Loucy (cell line): Measurements from ENCODE around the gene RBM41.

Source experiments
- H2AFZ ChIP-seq: fragments of 200-600 bp; sonication (generic); 2 replicates; pipeline ENCODE4 v1.6.0; 2016; ENCODE audit warnings: antibody characterized with exemption, mild to moderate bottlenecking, low read length, moderate library complexity
- H3F3A ChIP-seq: fragments of 200-600 bp; 2 replicates; pipeline ENCODE4 v1.6.0; 2016; ENCODE audit warnings: antibody characterized with exemption, low read depth, mild to moderate bottlenecking
- H3K27me3 ChIP-seq: fragments of 200-600 bp; sonication (generic); 2 replicates; pipeline ENCODE4 v1.6.1; 2014; ENCODE audit warnings: low read length, mild to moderate bottlenecking; ENCODE audit not compliant: insufficient read depth, poor library complexity, severe bottlenecking
- H3K36me3 ChIP-seq: fragments of 200-600 bp; sonication (generic); 2 replicates; pipeline ENCODE4 v1.6.1; 2016; ENCODE audit warnings: low read length; ENCODE audit not compliant: insufficient read depth
- H3K4me1 ChIP-seq: fragments of 200-600 bp; sonication (generic); 2 replicates; pipeline ENCODE4 v1.5.1; 2014; ENCODE audit warnings: low read length, mild to moderate bottlenecking; ENCODE audit not compliant: insufficient read depth, poor library complexity, severe bottlenecking
- H3K4me2 ChIP-seq: fragments of 200-600 bp; sonication (generic); 2 replicates; pipeline ENCODE4 v1.6.0; 2014; ENCODE audit warnings: antibody characterized with exemption, low read length, low read depth, mild to moderate bottlenecking; ENCODE audit not compliant: poor library complexity, severe bottlenecking
- H3K4me3 ChIP-seq: fragments of 200-600 bp; sonication (generic); 2 replicates; pipeline ENCODE4 v1.5.1; 2014; ENCODE audit warnings: low read length, mild to moderate bottlenecking, mixed read lengths; ENCODE audit not compliant: poor library complexity, severe bottlenecking
- H3K79me2 ChIP-seq: fragments of 200-600 bp; sonication (generic); 2 replicates; pipeline ENCODE4 v1.6.1; 2014; ENCODE audit warnings: low read length; ENCODE audit not compliant: insufficient read depth
- H3K9ac ChIP-seq: fragments of 200-600 bp; sonication (generic); 2 replicates; pipeline ENCODE4 v1.6.0; 2014; ENCODE audit warnings: mild to moderate bottlenecking, low read depth, low read length, moderate library complexity; ENCODE audit not compliant: poor library complexity, severe bottlenecking
- H3K9me2 ChIP-seq: fragments of 200-600 bp; sonication (generic); replicated peaks from 2 replicates; pipeline ENCODE4 v1.6.1; 2016; ENCODE audit warnings: low read depth, low read length, mixed read lengths
- H3K9me3 ChIP-seq: fragments of 200-600 bp; sonication (generic); 2 replicates; pipeline ENCODE4 v1.6.1; 2014; ENCODE audit warnings: mild to moderate bottlenecking, antibody characterized with exemption, low read length, low read depth; ENCODE audit not compliant: insufficient read depth
- H4K20me1 ChIP-seq: fragments of 200-600 bp; sonication (generic); 2 replicates; pipeline ENCODE4 v1.6.0; 2014; ENCODE audit warnings: antibody characterized with exemption, low read length, mild to moderate bottlenecking; ENCODE audit not compliant: insufficient read depth, poor library complexity, severe bottlenecking
- CTCF ChIP-seq: fragments of 200-600 bp; sonication (generic); conservative IDR thresholded peaks from 2 replicates; pipeline ENCODE4 v1.5.1; 2014; ENCODE audit warnings: mild to moderate bottlenecking, antibody characterized with exemption, low read length
- EZH2phosphoT487 ChIP-seq: fragments of 200-600 bp; IDR thresholded peaks from 2 replicates; pipeline ENCODE4 v1.6.1; 2018; ENCODE audit warnings: antibody characterized with exemption, mild to moderate bottlenecking, moderate library complexity, borderline replicate concordance

The RBM41 gene

GRCh38 chrX:107146670-107147069, 28.0 kb upstream of the RBM41 start:
- Histone ChIP-seq H3K9ac (no peak overlapping the region), H3K9me3 (no peaks in the 10 kb centered on the region), H3K4me1 (no peaks in the 10 kb centered on the region), H3K36me3 (no peaks in the 10 kb centered on the region), H2AFZ (no peak overlapping the region), H3K79me2 (no peaks in the 10 kb centered on the region), H4K20me1 (no peaks in the 10 kb centered on the region), H3F3A (no peaks in the 10 kb centered on the region), H3K27me3 (no peaks in the 10 kb centered on the region), H3K4me2 (no peak overlapping the region), H3K4me3 (no peak overlapping the region), H3K9me2 (no peaks in the 10 kb centered on the region)
- TF ChIP-seq EZH2phosphoT487 (no peak), CTCF (no peak)

- H3K36me3 ChIP-seq: no peaks in the 10 kb centered on the region
- no peak overlapping the region for H3K4me2 ChIP-seq
- no peaks in the 10 kb centered on the region for H3K9me3 ChIP-seq
- no peaks in the 10 kb centered on the region for H3F3A ChIP-seq
- H3K4me1 ChIP-seq: no peaks in the 10 kb centered on the region
- no peaks in the 10 kb centered on the region for H3K27me3 ChIP-seq
- TF ChIP-seq CTCF: no peak
- no peak for TF ChIP-seq EZH2phosphoT487
- no peaks in the 10 kb centered on the region for H3K79me2 ChIP-seq
- H3K9me2 ChIP-seq: no peaks in the 10 kb centered on the region
- H4K20me1 ChIP-seq: no peaks in the 10 kb centered on the region
- no peak overlapping the region for H3K9ac ChIP-seq
- no peak overlapping the region for H2AFZ ChIP-seq
- no peak overlapping the region for H3K4me3 ChIP-seq
Observed at GRCh38 chrX:107135965-107136307, 17.3 kb upstream of the RBM41 start.

- no peak overlapping the region for H3K4me3 ChIP-seq
- H3K27me3 ChIP-seq: no peaks in the 10 kb centered on the region
- no peaks in the 10 kb centered on the region for H3F3A ChIP-seq
- H2AFZ ChIP-seq: no peak overlapping the region
- no peaks in the 10 kb centered on the region for H3K4me1 ChIP-seq
- no peaks in the 10 kb centered on the region for H4K20me1 ChIP-seq
- H3K4me2 ChIP-seq: no peak overlapping the region
- H3K9me2 ChIP-seq: no peaks in the 10 kb centered on the region
- no peak for TF ChIP-seq CTCF
- TF ChIP-seq EZH2phosphoT487: no peak
- H3K36me3 ChIP-seq: no peaks in the 10 kb centered on the region
- H3K9me3 ChIP-seq: no peaks in the 10 kb centered on the region
- H3K79me2 ChIP-seq: no peaks in the 10 kb centered on the region
- no peak overlapping the region for H3K9ac ChIP-seq
Observed at GRCh38 chrX:107135049-107135964, 16.7 kb upstream of the RBM41 start.
